Measurements from ENCODE around the gene TBC1D10B. TPM values are rescaled to one million over a fixed set of nuclear protein-coding genes. Genes with fewer than 3 reads are reported as not detected.

The TBC1D10B gene
- total RNA-seq, 1 experiment from 2014 or later = 49.2 TPM

- Histone ChIP-seq H3K27me3 (ENCODE audit: insufficient read depth, low read length) (no peaks in the 10 kb centered on the region), H3K9me2 (ENCODE audit: insufficient read depth) (no peaks in the 10 kb centered on the region), H3K27ac (ENCODE audit: low read depth, low read length) (no peak overlapping the region), H2AFZ (ENCODE audit: low read depth, low read length, poor library complexity, severe bottlenecking) (no peak overlapping the region), H3K4me1 (ENCODE audit: control insufficient read depth in 1 of 2, insufficient read depth in 2 of 2, low read length in 2 of 2) (peaks cover 13 to 38% of the 10 kb centered on the region in 2 experiments), H4K20me1 (ENCODE audit: insufficient read depth) (peaks cover 3% of the 10 kb centered on the region; the same call in 1 of the 2 replicates), H3K4me3 (replicated peaks in 1 of 2; ENCODE audit: low read depth in 1 of 2, low read length in 2 of 2) (no peak overlapping the region), H3K36me3 (ENCODE audit: control insufficient read depth in 1 of 2, insufficient read depth in 2 of 2, low read length in 2 of 2) (peaks cover 6 to 26% of the 10 kb centered on the region in 2 experiments; a peak in 1 of 4 replicates), H3K4me2 (ENCODE audit: low read length) (peak overlapping the region; percentile 37), H3K9me3 (ENCODE audit: control insufficient read depth in 1 of 2, insufficient read depth in 1 of 2, low read depth in 1 of 2, low read length in 2 of 2) (no peaks in the 10 kb centered on the region), H3K9ac (ENCODE audit: low read length) (peak overlapping the region; percentile 15; the same call in 1 of the 2 replicates), H3K79me2 (ENCODE audit: insufficient read depth, low read length) (peaks cover 45% of the 10 kb centered on the region)
- TF ChIP-seq CTCF (IDR thresholded peaks at IDR 0.05 in 2 of 3, conservative IDR thresholded peaks at IDR 0.05 in 1 of 3; ENCODE audit: borderline replicate concordance in 1 of 3, insufficient read depth in 1 of 3, low read depth in 2 of 3, low read length in 2 of 3) (no peak), POLR2A (IDR thresholded peaks at IDR 0.05; ENCODE audit: borderline replicate concordance, extremely low read depth, insufficient read depth, insufficient read length) (no peak)
- DNase-seq (ENCODE audit: low read depth, low spot score) (no peak), ATAC-seq (no peak)
- CTCF ChIA-PET = interaction anchor here (0.7 kb wide), 1 partner anchor 301 kb away, joined by 3 read pairs; no protein-coding TSS in a partner anchor
- BruUV-seq (replicated peaks) = no TSS peak
- intact Hi-C loops (cut with micrococcal nuclease) = no loop called here
- RAD21 ChIA-PET (ENCODE audit: low non-redundant PET in 1 of 2, low total read pairs in 2 of 2, uncharacterized antibody in 2 of 2, unreplicated experiment in 2 of 2) = no interaction called here
- POLR2A ChIA-PET = no interaction called here
Measured at GRCh38 chr16:30413112-30413806, 43.0 kb upstream of the TBC1D10B start.
